ENCODE data around the gene PTK6. TPM values are rescaled to one million over a fixed set of nuclear protein-coding genes. Genes with fewer than 3 reads are reported as not detected.
A peak's percentile ranks its signal among the peaks of the same experiment; 100 is the strongest.

Gene PTK6
- total RNA-seq, 1 donor from 2014 or later = 0.12 TPM

- TF ChIP-seq CTCF (conservative IDR thresholded peaks at IDR 0.05) = no peak
- no peak overlapping the region for H3K27ac Mint-ChIP-seq
- peak overlapping the region; percentile 62 for H3K4me3 Mint-ChIP-seq
- peak; percentile 69 for DNase-seq (ENCODE audit: extremely low spot score, unreplicated experiment)
- H3K9me3 Mint-ChIP-seq = no peaks in the 10 kb centered on the region
- H3K27me3 Mint-ChIP-seq = peaks cover 20% of the 10 kb centered on the region
- no peaks in the 10 kb centered on the region for H3K4me1 Mint-ChIP-seq (ENCODE audit: unreplicated experiment)
- no peaks in the 10 kb centered on the region for H3K36me3 Mint-ChIP-seq
Measured at GRCh38 chr20:63497946-63498935, 38.9 kb downstream of the PTK6 start.

- H3K4me3 Mint-ChIP-seq = no peak overlapping the region
- peaks cover 20% of the 10 kb centered on the region for H3K27me3 Mint-ChIP-seq
- H3K4me1 Mint-ChIP-seq (ENCODE audit: unreplicated experiment) = no peaks in the 10 kb centered on the region
- TF ChIP-seq CTCF (conservative IDR thresholded peaks at IDR 0.05) = no peak
- H3K9me3 Mint-ChIP-seq = no peaks in the 10 kb centered on the region
- no peaks in the 10 kb centered on the region for H3K36me3 Mint-ChIP-seq
- DNase-seq (ENCODE audit: extremely low spot score, unreplicated experiment) = peak; percentile 67
- no peak overlapping the region for H3K27ac Mint-ChIP-seq
Measured at GRCh38 chr20:63497138-63497945, 39.8 kb downstream of the PTK6 start.

- peak; percentile 69 for DNase-seq (ENCODE audit: extremely low spot score, unreplicated experiment)
- H3K4me1 Mint-ChIP-seq (ENCODE audit: unreplicated experiment) = no peaks in the 10 kb centered on the region
- no peak overlapping the region for H3K27ac Mint-ChIP-seq
- peak overlapping the region; percentile 70 for H3K4me3 Mint-ChIP-seq
- H3K36me3 Mint-ChIP-seq = no peaks in the 10 kb centered on the region
- TF ChIP-seq CTCF (conservative IDR thresholded peaks at IDR 0.05) = no peak
- peaks cover 20% of the 10 kb centered on the region for H3K27me3 Mint-ChIP-seq
- H3K9me3 Mint-ChIP-seq = no peaks in the 10 kb centered on the region
Measured at GRCh38 chr20:63496596-63497120, 40.5 kb downstream of the PTK6 start.

- no peak overlapping the region for H3K27ac Mint-ChIP-seq
- TF ChIP-seq CTCF (conservative IDR thresholded peaks at IDR 0.05) = peak; percentile 99
- no peaks in the 10 kb centered on the region for H3K9me3 Mint-ChIP-seq
- peak overlapping the region; percentile 70 for H3K4me3 Mint-ChIP-seq
- H3K4me1 Mint-ChIP-seq (ENCODE audit: unreplicated experiment) = no peaks in the 10 kb centered on the region
- peak; percentile 81 for DNase-seq (ENCODE audit: extremely low spot score, unreplicated experiment)
- peaks cover 16% of the 10 kb centered on the region for H3K27me3 Mint-ChIP-seq
- no peaks in the 10 kb centered on the region for H3K36me3 Mint-ChIP-seq
Measured at GRCh38 chr20:63495741-63496595, 41.2 kb downstream of the PTK6 start.
